Measurements from ENCODE around the gene LAP3.

DNA sequence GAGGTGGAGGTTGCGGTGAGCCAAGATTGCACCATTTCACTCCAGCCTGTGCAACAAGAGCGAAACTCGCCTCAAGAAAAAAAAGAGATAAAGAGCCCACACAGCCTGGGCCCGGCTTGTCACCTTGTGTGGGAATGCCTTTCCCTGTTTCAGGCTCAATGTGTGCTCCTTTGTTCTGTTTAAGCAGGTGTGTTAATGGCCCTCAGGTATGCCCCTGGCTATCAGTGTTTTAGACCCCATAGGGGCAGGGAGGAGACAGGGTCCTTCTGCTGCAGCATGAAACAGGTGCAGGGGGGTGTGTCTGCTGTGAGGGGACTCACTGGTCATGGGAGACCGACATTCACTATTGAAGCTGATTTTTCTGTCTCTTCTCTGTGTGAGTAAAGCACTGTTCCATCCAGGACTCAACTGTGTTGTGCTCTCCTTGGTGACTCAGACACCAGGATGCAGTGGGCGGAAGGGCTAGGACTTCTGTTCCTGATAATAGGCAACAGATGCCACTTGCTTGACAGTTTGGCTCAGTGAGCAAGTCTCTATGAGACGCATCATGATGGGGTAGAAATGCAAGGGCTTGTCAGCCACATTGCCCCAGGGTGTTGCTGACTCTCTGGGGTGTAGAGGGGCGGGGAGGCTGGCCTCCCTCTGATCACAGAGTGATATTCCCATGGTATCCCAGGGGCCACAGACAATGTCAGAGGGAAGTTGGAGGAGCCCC lies 15.6 kb upstream of the LAP3 start:
- TF ChIP-seq, protein P1, sequence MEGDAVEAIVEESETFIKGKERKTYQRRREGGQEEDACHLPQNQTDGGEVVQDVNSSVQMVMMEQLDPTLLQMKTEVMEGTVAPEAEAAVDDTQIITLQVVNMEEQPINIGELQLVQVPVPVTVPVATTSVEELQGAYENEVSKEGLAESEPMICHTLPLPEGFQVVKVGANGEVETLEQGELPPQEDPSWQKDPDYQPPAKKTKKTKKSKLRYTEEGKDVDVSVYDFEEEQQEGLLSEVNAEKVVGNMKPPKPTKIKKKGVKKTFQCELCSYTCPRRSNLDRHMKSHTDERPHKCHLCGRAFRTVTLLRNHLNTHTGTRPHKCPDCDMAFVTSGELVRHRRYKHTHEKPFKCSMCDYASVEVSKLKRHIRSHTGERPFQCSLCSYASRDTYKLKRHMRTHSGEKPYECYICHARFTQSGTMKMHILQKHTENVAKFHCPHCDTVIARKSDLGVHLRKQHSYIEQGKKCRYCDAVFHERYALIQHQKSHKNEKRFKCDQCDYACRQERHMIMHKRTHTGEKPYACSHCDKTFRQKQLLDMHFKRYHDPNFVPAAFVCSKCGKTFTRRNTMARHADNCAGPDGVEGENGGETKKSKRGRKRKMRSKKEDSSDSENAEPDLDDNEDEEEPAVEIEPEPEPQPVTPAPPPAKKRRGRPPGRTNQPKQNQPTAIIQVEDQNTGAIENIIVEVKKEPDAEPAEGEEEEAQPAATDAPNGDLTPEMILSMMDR (IDR thresholded peaks at IDR 0.05), result no peak
- no peak for TF ChIP-seq POLR2A (IDR thresholded peaks at IDR 0.05)
- no peak for TF ChIP-seq EP300 (IDR thresholded peaks at IDR 0.05)

Data from upper lobe of left lung (tissue), 4 donors.